ENCODE measurements around the gene TMEM119. TPM values are rescaled to one million over a fixed set of nuclear protein-coding genes. Genes with fewer than 3 reads are reported as not detected.
A peak's percentile ranks its signal among the peaks of the same experiment; 100 is the strongest.

Gene TMEM119
- total and polyA plus RNA-seq, 2 of the 13 experiments (the other 11 are each of a cell fraction or from before 2014, with no cell fraction given): not detected

GRCh38 chr12:108562348-108563135 lies 35.3 kb downstream of the TMEM119 start, which contains the start of gene ISCU (continued):
- no peak for TF ChIP-seq RARG (CRISPR knock-in tag; IDR thresholded peaks at IDR 0.05; ENCODE audit: low read depth)
- TF ChIP-seq, protein P1, sequence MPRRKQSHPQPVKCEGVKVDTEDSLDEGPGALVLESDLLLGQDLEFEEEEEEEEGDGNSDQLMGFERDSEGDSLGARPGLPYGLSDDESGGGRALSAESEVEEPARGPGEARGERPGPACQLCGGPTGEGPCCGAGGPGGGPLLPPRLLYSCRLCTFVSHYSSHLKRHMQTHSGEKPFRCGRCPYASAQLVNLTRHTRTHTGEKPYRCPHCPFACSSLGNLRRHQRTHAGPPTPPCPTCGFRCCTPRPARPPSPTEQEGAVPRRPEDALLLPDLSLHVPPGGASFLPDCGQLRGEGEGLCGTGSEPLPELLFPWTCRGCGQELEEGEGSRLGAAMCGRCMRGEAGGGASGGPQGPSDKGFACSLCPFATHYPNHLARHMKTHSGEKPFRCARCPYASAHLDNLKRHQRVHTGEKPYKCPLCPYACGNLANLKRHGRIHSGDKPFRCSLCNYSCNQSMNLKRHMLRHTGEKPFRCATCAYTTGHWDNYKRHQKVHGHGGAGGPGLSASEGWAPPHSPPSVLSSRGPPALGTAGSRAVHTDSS (CRISPR knock-in tag; conservative IDR thresholded peaks at IDR 0.05): no peak
- TF ChIP-seq RCOR2 (CRISPR knock-in tag; IDR thresholded peaks at IDR 0.05): no peak
- no peak for TF ChIP-seq ZNF44 (CRISPR knock-in tag; IDR thresholded peaks at IDR 0.05)
- TF ChIP-seq AGO2 (optimal IDR thresholded peaks at IDR 0.05; ENCODE audit: low read depth, low read length): peak; percentile 74
- no peak for TF ChIP-seq RORA (CRISPR knock-in tag; IDR thresholded peaks at IDR 0.05)
- no peak for TF ChIP-seq SP1 (IDR thresholded peaks at IDR 0.05)
- peak; percentile 96 for TF ChIP-seq SP1 (CRISPR knock-in tag; IDR thresholded peaks at IDR 0.05)
- TF ChIP-seq ZNF224 (CRISPR knock-in tag; IDR thresholded peaks at IDR 0.05): peak; percentile 62; the same call in 1 of the 2 replicates
- peak; percentile 74 for TF ChIP-seq ZFX (CRISPR knock-in tag; IDR thresholded peaks at IDR 0.05; ENCODE audit: low read depth)
- TF ChIP-seq ZNF614 (CRISPR knock-in tag; IDR thresholded peaks at IDR 0.05; ENCODE audit: borderline replicate concordance): no peak; the same call in 1 of the 2 replicates
- no peak for TF ChIP-seq PAF1 (CRISPR knock-in tag; IDR thresholded peaks at IDR 0.05)
- TF ChIP-seq, protein P2, sequence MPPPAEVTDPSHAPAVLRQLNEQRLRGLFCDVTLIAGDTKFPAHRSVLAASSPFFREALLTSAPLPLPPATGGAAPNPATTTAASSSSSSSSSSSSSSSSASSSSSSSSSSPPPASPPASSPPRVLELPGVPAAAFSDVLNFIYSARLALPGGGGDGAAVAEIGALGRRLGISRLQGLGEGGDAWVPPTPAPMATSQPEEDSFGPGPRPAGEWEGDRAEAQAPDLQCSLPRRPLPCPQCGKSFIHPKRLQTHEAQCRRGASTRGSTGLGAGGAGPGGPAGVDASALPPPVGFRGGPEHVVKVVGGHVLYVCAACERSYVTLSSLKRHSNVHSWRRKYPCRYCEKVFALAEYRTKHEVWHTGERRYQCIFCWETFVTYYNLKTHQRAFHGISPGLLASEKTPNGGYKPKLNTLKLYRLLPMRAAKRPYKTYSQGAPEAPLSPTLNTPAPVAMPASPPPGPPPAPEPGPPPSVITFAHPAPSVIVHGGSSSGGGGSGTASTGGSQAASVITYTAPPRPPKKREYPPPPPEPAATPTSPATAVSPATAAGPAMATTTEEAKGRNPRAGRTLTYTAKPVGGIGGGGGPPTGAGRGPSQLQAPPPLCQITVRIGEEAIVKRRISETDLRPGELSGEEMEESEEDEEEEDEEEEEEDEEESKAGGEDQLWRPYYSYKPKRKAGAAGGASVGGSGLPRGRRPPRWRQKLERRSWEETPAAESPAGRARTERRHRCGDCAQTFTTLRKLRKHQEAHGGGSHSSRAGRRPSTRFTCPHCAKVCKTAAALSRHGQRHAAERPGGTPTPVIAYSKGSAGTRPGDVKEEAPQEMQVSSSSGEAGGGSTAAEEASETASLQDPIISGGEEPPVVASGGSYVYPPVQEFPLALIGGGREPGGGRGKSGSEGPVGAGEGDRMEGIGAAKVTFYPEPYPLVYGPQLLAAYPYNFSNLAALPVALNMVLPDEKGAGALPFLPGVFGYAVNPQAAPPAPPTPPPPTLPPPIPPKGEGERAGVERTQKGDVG (CRISPR knock-in tag; IDR thresholded peaks at IDR 0.05; ENCODE audit: borderline replicate concordance): no peak
- TF ChIP-seq NFYB (CRISPR knock-in tag; IDR thresholded peaks at IDR 0.05): no peak; the same call in 1 of the 2 replicates
- TF ChIP-seq, protein P3, sequence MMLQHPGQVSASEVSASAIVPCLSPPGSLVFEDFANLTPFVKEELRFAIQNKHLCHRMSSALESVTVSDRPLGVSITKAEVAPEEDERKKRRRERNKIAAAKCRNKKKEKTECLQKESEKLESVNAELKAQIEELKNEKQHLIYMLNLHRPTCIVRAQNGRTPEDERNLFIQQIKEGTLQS (CRISPR knock-in tag; IDR thresholded peaks at IDR 0.05): no peak; the same call in 1 of the 2 replicates
- no peak for TF ChIP-seq ZNF747 (CRISPR knock-in tag; IDR thresholded peaks at IDR 0.05; ENCODE audit: borderline replicate concordance)
- peak; percentile 59 for TF ChIP-seq HCFC1 (IDR thresholded peaks at IDR 0.05; ENCODE audit: low read depth, low read length)
- no peak for TF ChIP-seq CENPX (CRISPR knock-in tag; IDR thresholded peaks at IDR 0.05)
- TF ChIP-seq RELA (CRISPR knock-in tag; IDR thresholded peaks at IDR 0.05): no peak
- no peak; the same call in 1 of the 2 replicates for TF ChIP-seq ZNF598 (CRISPR knock-in tag; IDR thresholded peaks at IDR 0.05; ENCODE audit: borderline replicate concordance)
- TF ChIP-seq, protein P4, sequence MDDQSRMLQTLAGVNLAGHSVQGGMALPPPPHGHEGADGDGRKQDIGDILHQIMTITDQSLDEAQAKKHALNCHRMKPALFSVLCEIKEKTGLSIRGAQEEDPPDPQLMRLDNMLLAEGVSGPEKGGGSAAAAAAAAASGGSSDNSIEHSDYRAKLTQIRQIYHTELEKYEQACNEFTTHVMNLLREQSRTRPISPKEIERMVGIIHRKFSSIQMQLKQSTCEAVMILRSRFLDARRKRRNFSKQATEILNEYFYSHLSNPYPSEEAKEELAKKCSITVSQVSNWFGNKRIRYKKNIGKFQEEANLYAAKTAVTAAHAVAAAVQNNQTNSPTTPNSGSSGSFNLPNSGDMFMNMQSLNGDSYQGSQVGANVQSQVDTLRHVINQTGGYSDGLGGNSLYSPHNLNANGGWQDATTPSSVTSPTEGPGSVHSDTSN (CRISPR knock-in tag; IDR thresholded peaks at IDR 0.05; ENCODE audit: borderline replicate concordance): peak; percentile 77; the same call in 1 of the 2 replicates
- TF ChIP-seq JUND (CRISPR knock-in tag; IDR thresholded peaks at IDR 0.05): no peak
- no peak for TF ChIP-seq FIP1L1 (IDR thresholded peaks at IDR 0.05; ENCODE audit: borderline replicate concordance, insufficient read depth, low read depth, low read length)
- TF ChIP-seq ZNF235 (CRISPR knock-in tag; IDR thresholded peaks at IDR 0.05; ENCODE audit: borderline replicate concordance): peak; percentile 92
